Loucy (cell line): ENCODE results near the gene COPS6.

Experiments used
- H2AFZ ChIP-seq: fragments of 200-600 bp; sonication (generic); 2 replicates; pipeline ENCODE4 v1.6.0; 2016; ENCODE audit warnings: antibody characterized with exemption, mild to moderate bottlenecking, low read length, moderate library complexity
- H3F3A ChIP-seq: fragments of 200-600 bp; 2 replicates; pipeline ENCODE4 v1.6.0; 2016; ENCODE audit warnings: antibody characterized with exemption, low read depth, mild to moderate bottlenecking
- H3K27me3 ChIP-seq: fragments of 200-600 bp; sonication (generic); 2 replicates; pipeline ENCODE4 v1.6.1; 2014; ENCODE audit warnings: low read length, mild to moderate bottlenecking; ENCODE audit not compliant: insufficient read depth, poor library complexity, severe bottlenecking
- H3K36me3 ChIP-seq: fragments of 200-600 bp; sonication (generic); 2 replicates; pipeline ENCODE4 v1.6.1; 2016; ENCODE audit warnings: low read length; ENCODE audit not compliant: insufficient read depth
- H3K4me1 ChIP-seq: fragments of 200-600 bp; sonication (generic); 2 replicates; pipeline ENCODE4 v1.5.1; 2014; ENCODE audit warnings: low read length, mild to moderate bottlenecking; ENCODE audit not compliant: insufficient read depth, poor library complexity, severe bottlenecking
- H3K4me2 ChIP-seq: fragments of 200-600 bp; sonication (generic); 2 replicates; pipeline ENCODE4 v1.6.0; 2014; ENCODE audit warnings: antibody characterized with exemption, low read length, low read depth, mild to moderate bottlenecking; ENCODE audit not compliant: poor library complexity, severe bottlenecking
- H3K4me3 ChIP-seq: fragments of 200-600 bp; sonication (generic); 2 replicates; pipeline ENCODE4 v1.5.1; 2014; ENCODE audit warnings: low read length, mild to moderate bottlenecking, mixed read lengths; ENCODE audit not compliant: poor library complexity, severe bottlenecking
- H3K79me2 ChIP-seq: fragments of 200-600 bp; sonication (generic); 2 replicates; pipeline ENCODE4 v1.6.1; 2014; ENCODE audit warnings: low read length; ENCODE audit not compliant: insufficient read depth
- H3K9ac ChIP-seq: fragments of 200-600 bp; sonication (generic); 2 replicates; pipeline ENCODE4 v1.6.0; 2014; ENCODE audit warnings: mild to moderate bottlenecking, low read depth, low read length, moderate library complexity; ENCODE audit not compliant: poor library complexity, severe bottlenecking
- H3K9me2 ChIP-seq: fragments of 200-600 bp; sonication (generic); replicated peaks from 2 replicates; pipeline ENCODE4 v1.6.1; 2016; ENCODE audit warnings: low read depth, low read length, mixed read lengths
- H3K9me3 ChIP-seq: fragments of 200-600 bp; sonication (generic); 2 replicates; pipeline ENCODE4 v1.6.1; 2014; ENCODE audit warnings: mild to moderate bottlenecking, antibody characterized with exemption, low read length, low read depth; ENCODE audit not compliant: insufficient read depth
- H4K20me1 ChIP-seq: fragments of 200-600 bp; sonication (generic); 2 replicates; pipeline ENCODE4 v1.6.0; 2014; ENCODE audit warnings: antibody characterized with exemption, low read length, mild to moderate bottlenecking; ENCODE audit not compliant: insufficient read depth, poor library complexity, severe bottlenecking
- CTCF ChIP-seq: fragments of 200-600 bp; sonication (generic); conservative IDR thresholded peaks from 2 replicates; pipeline ENCODE4 v1.5.1; 2014; ENCODE audit warnings: mild to moderate bottlenecking, antibody characterized with exemption, low read length
- EZH2phosphoT487 ChIP-seq: fragments of 200-600 bp; IDR thresholded peaks from 2 replicates; pipeline ENCODE4 v1.6.1; 2018; ENCODE audit warnings: antibody characterized with exemption, mild to moderate bottlenecking, moderate library complexity, borderline replicate concordance

The COPS6 gene

DNA sequence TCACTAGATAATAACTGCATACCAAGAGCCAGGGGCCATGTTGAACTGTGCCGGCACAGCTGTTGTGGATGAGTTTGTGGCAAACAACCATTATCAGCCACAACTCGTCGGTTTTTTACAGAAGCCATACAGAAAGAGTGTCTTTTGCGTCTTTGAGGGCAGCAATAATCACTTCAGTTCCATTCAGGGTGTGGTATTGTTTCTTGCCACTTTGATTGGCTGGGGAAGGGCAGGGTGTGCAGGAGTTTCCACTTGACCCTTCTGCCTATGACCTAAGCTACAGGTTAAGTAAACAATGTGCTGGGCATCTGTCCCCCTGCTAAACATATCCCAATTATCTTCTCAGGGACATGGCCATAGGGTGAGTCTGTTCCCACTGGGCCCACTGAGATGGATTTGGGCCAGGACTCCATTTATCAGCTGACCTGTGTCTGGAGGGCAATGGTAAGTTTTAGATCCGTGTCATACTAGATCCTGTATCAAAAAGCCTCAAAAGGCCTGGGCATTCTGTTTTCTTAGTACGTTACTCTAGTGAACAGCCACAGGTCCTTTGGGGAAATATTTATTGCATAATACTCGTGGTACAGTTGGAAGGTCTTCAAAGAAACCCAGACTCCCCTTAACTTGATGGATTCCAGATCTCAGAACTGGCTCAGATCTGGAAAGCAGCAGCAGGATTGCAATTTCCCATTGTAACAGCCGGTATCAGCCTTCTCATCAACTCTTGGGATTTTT lies 23.1 kb upstream of the COPS6 start:
- H2AFZ ChIP-seq, result no peak overlapping the region
- peaks cover 24% of the 10 kb centered on the region; the same call in 1 of the 2 replicates for H3K36me3 ChIP-seq
- TF ChIP-seq CTCF (no peak), EZH2phosphoT487 (no peak)
- no peak overlapping the region for H3K9ac ChIP-seq
- no peaks in the 10 kb centered on the region for H3K27me3 ChIP-seq
- no peaks in the 10 kb centered on the region for H3F3A ChIP-seq
- no peak overlapping the region for H3K4me2 ChIP-seq
- H3K4me3 ChIP-seq, result no peak overlapping the region
- H4K20me1 ChIP-seq, result no peaks in the 10 kb centered on the region
- peaks cover under 1% of the 10 kb centered on the region; the same call in 1 of the 2 replicates for H3K9me3 ChIP-seq
- no peaks in the 10 kb centered on the region for H3K9me2 ChIP-seq
- H3K79me2 ChIP-seq, result no peaks in the 10 kb centered on the region
- no peaks in the 10 kb centered on the region for H3K4me1 ChIP-seq

DNA sequence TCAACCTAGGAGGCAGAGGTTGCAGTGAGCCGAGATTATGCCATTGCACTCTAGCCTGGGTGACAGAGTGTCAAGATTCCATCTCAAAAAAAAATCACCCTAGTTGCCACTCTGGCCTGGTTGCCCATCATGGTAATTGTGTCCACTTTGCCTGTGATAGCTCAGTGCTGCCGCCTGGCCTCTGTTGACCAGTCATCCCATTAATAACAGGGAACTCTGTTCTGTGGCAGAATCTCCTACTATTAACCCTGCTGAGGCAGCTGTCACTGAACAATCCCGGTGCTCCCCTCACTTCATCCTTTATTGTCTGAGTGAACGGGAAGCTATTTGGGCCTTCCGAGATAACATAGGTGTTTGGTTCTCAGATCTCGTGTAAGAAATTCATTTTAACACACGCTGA lies 21.8 kb upstream of the COPS6 start:
- Histone ChIP-seq H3K4me1 (no peaks in the 10 kb centered on the region), H3K4me2 (no peak overlapping the region), H3K4me3 (no peak overlapping the region), H3K79me2 (no peaks in the 10 kb centered on the region), H3K27me3 (no peaks in the 10 kb centered on the region), H2AFZ (no peak overlapping the region), H3K9me3 (peaks cover 14% of the 10 kb centered on the region; the same call in 1 of the 2 replicates), H3K36me3 (peaks cover 38% of the 10 kb centered on the region), H3F3A (no peaks in the 10 kb centered on the region), H3K9me2 (no peaks in the 10 kb centered on the region), H4K20me1 (no peaks in the 10 kb centered on the region), H3K9ac (no peak overlapping the region)
- TF ChIP-seq CTCF (no peak), EZH2phosphoT487 (no peak)

DNA sequence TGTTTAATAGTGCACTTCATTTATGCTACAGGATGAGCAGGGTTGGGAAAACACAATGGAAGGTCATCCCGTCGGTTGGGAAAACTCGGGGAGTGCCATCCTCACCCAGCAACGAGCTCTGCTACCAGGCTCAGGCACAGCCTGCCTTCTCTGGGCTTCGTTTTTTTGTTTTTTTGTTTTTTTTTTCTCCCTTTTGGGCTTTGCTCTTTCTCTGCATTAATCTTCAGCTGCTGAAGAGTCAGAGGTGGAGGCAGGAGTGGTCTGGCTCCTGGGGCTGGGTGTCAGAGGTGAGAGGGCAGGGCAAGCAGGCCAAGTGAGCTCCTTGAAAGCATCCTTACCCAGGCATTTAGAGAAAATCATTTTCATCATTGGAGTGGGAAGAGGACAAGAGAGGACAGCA lies 18.8 kb upstream of the COPS6 start:
- TF ChIP-seq EZH2phosphoT487, result no peak
- no peak for TF ChIP-seq CTCF
- H3K4me2 ChIP-seq, result no peak overlapping the region
- peaks cover 24% of the 10 kb centered on the region; the same call in 1 of the 2 replicates for H3K9me3 ChIP-seq
- no peaks in the 10 kb centered on the region for H3K9me2 ChIP-seq
- no peak overlapping the region for H3K9ac ChIP-seq
- H3K36me3 ChIP-seq, result peaks cover 54% of the 10 kb centered on the region
- H3K4me1 ChIP-seq, result no peaks in the 10 kb centered on the region
- H3F3A ChIP-seq, result no peaks in the 10 kb centered on the region
- no peaks in the 10 kb centered on the region for H3K79me2 ChIP-seq
- no peaks in the 10 kb centered on the region for H4K20me1 ChIP-seq
- no peak overlapping the region for H3K4me3 ChIP-seq
- H2AFZ ChIP-seq, result no peak overlapping the region
- H3K27me3 ChIP-seq, result no peaks in the 10 kb centered on the region
